T-helper 1 cell (primary cell): ENCODE measurements around the gene UVSSA.

Experiments used
- DNase-seq, 5 donors: peaks; one replicate each; pipeline ENCODE4 v3.0.0-alpha.2; 2012 to 2020
- total RNA-seq, 4 donors: gene quantifications; one replicate each; lab custom pipeline; 2026; lab: John Stamatoyannopoulos, UW

Gene UVSSA, protein sequence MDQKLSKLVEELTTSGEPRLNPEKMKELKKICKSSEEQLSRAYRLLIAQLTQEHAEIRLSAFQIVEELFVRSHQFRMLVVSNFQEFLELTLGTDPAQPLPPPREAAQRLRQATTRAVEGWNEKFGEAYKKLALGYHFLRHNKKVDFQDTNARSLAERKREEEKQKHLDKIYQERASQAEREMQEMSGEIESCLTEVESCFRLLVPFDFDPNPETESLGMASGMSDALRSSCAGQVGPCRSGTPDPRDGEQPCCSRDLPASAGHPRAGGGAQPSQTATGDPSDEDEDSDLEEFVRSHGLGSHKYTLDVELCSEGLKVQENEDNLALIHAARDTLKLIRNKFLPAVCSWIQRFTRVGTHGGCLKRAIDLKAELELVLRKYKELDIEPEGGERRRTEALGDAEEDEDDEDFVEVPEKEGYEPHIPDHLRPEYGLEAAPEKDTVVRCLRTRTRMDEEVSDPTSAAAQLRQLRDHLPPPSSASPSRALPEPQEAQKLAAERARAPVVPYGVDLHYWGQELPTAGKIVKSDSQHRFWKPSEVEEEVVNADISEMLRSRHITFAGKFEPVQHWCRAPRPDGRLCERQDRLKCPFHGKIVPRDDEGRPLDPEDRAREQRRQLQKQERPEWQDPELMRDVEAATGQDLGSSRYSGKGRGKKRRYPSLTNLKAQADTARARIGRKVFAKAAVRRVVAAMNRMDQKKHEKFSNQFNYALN
- total RNA-seq = 57.1 to 92.1 (median 78.6) reads per million in 4 donors

DNA sequence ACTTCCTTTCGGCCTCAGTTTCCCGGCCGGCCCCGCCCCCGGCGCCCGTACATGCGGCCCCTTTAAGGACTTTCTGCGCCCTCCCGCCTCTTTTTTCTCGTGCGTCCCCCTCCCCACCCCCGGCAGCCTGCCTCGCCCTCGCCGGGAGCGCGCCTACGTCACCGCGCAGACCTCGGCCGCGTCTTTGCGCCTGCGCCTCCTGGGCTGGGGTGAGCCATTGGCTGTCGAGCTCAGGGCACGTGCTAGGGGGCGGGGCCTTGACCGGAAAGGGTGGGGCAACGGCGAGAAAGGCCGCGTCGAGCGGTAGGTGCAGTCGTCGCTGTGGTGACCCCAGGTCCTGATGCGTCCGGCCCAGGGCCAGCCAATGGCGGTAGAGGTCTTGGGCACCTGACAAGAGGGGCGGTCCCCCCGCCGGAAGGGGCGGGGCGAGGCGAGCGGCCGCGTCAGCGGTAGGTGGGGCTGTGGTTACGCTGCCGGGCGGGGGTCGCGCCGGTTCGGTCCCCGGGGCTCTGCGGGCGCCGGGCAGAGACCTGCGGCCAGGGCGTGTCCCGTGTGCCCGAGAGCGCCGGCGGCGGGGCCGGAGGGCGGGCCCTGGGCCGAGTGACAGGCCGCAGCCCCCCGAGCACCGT lies at the start of gene UVSSA:
TSS of gene UVSSA (plus strand) at position 428 of the 629 bp plus-strand sequence. CDS start 884 bp downstream, outside the sequence.
- peak; percentile 100 for DNase-seq

DNA sequence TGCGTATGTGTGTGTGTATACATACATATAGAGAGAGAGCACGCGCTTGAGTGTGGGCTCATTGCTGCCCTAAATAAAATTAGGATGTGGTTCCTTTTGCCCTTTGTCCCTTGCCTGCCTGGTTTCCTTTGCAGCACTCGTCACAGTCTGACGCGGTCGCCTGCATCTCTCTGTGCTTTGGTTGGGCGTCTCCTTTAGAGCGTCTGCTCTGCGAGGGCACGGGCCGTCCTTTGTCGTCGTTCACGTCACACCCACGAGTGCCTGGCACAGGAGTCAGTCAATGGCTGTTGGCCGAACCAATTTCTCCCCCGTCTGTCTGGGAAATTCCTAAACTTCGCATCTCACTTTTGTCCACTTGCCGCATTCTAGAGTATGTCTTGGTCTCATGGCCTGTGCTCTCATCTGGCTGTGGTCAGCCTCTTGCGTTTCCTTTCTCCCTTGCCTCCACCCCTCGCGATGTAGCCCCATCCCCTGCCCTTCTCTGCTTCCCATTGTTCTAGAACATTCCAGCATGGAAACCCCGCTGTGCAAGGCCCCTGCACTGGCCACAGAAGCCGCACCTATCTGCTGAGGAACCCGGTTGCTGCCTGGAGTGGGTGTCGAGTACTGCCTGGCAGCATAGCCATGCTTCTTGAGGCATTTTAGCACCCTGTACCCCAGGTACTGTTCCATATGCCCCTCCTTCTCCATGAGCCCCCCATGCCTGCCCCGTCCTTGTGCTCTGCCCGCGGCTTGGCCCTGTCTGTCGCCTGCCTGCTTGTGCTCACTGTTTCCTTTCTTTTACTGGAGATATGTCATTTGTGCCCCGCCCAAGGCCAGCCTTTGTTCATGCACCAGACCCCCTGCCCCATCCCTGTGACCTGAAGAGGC lies 49.3 kb upstream of the UVSSA start:
- DNase-seq = no peak

DNA sequence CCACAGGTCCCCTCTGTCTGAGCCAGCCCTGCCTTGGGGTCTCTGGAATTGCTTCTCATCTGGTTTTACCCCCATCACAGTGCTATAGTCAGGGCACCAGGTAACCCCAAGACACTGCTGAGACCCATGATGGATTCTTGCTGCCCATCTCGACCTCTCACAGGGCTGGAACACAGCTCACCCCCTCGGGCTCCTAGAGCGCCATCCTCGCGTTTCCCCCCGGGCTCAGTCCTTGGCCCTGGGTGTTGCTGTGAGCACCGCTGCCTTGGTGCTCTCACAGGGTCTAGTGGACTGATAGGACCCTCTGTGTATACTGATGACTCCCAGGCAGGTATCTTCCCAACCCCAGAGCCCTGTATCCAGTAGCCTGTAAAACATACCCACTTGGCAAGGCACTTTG lies 48.5 kb upstream of the UVSSA start:
- DNase-seq = no peak

DNA sequence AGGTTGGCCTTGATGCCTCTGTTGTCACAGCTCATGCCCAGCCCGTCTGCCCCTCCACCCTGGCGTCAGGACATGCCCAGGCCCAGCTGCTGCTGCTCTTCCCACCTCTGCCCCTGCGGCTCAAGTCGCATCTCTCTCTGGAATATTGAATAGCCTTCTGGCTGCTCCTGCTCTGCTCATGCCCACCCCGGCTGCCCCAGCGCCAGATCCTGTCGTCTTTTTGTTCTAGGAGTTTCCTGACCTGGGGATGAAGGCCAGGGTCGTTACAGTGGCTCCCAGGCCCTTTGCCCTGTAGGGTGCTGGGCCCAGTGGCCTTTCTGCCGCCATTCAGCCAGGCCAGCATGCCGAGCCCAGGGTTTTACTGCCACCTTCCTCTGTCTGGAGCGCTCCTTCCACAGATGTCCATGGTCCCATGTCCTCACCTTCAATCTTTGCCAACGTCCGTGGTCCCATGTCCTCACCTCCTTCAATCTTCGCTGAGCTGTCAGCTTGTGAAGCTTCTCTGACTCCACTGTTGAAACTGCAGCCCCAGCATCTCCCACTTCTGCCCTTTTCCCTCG lies 47.6 kb upstream of the UVSSA start:
- no peak for DNase-seq

DNA sequence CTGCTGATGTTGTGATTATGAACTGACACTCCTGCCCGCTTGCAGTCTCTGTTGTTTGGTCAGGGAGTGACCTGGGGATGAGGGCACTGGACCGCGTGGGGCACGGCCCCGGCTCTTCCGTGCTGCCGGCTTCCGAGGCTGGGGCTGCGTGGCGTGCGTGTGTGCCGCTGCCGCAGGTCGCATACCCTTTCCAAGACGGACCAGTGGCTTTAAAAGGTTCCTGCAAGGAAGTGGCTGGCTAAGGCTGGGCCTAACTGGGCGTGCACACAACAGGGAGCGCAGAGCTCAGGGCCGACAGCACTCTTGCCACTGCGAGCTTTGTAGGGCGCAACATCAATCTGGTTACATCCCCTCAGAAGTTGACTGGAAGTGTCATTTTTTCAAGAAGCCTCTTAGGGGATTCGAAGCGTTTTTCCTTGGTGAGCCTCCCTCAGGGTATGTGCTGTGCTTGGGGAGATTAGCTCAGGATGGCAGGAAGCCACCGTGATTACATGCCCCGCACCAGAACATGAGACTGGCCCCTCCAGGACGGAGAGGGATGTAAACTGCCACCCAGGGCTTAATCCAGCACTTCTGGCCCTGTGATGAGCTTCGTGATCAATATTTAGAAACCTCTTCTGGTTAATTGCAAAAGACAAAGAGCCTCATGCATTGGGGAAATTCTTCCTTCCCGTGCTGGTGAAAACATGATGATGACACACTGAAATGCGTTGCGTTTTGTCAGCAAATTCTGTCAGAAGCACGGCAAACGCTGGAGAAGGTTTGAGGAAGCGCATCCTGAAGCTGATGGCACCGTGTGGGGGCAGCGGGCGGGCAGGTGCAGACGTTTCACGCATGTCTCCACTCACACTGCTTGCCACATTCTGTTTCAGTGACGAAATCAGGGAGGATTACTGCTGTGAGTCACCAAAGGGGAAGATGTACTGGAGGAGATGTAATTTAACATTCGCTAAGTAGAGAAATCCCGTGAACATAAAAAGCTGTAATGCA lies 46.2 kb upstream of the UVSSA start:
- DNase-seq = peak in 2 of 5 donors; percentile 17 to 69

DNA sequence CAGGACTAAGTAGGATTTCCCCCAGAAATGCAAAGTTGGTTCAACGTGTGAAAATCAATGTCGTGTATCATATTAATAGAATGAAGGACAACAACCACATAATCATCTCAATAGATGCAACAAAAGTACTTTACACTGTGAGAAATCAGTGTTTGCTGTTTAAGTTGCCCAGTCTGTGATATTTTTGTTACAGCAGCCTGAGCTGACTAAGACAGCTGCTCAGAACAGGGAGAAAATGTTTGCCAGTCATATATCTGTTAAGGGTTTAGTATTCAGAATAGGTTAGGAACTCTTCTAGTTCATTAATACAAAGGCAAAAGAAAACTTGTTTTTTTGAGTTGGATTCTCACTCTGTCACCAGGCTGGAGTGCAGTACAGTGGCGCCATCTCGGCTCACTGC lies 44.8 kb upstream of the UVSSA start:
- DNase-seq = no peak

DNA sequence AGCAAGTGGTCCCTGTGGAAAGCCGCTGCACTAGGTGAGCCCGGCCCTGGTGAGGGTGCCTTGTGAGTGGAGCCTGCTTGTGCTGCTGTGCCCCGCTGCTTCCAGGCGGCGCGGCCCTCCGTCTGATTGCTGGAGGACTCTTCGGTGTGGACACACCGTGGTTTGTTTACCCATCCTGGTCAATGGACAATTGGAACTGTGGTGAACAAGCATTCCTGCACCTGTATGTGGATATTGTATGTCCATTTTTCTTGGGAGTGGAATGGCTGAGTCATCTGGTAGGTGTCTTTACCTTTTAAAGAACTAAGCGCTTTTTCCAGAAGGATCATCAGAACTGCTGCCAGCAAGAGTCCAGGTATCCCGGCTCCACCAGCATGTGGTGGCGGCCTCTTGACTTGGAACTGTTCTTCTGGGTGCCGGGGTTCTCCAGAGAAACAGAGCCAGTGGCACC lies 41.7 kb upstream of the UVSSA start:
- no peak for DNase-seq

DNA sequence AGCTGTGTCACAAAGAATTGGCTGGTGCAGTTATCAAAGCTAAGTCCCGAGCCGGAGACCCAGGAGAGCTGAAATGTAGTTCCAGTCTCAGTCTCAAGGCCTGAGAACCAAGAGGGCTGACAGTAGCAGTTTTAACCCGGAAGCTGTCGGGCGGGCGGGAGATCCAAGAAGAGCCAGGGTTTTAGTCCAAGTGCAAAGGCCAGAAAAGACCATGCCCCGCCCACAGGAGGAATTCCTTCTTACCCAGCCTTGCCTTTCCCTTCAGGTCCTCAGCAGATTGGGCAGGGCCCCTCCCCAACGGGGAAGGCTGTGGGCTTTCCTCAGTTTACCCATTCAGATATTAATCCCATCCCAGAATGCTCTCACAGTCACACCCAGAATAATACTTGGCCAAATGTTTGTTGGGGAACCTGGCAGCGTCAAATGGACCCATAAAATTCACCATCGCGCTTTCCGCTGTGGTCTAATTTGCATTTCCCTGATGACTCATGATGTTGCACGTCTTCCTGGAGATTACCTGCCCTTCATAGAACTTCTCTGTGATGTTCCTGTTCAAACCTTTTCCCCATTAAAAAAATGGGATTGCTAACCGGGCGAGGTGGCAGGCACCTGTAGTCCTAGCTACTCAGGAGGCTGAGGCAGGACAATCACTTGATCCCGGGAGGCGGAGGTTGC lies 41.1 kb upstream of the UVSSA start:
- peak in 1 of 5 donors; percentile 70 for DNase-seq

DNA sequence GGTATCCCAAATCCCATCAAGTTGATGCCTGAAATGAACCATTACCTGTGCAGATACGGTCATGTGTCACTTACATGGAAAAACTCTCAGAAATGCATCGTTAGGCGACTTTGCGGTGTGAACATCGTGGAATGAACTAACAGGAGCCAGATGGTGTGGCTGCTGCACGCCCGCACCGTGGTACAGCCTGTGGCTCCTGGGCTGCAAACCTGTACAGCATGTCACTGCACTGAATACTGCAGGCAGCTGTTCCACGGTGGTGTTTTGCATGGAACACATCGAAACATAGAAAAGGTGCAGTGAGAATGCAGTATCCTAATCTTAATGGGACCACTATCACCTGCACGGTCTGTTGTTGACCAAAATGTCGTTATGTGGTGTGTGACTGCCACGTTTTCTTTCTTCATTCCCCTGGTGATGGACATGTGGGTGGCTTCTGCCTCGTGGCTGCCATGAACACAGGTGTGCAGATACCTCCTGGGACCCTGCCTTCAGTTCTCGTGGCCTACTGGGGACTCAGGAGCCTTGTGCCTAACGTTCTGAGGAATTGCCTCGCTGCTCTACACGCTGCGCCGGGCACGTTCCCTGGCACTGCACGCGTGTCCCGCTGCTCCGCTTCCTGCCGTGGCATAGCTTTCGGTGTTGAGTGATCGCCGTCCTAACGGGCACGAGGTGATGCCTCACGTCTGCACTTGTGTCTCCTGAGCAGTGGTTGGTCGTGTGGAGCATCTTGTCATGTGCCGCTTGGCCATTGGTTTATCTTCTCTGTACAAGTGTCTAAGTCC lies 38.9 kb upstream of the UVSSA start:
- no peak for DNase-seq

DNA sequence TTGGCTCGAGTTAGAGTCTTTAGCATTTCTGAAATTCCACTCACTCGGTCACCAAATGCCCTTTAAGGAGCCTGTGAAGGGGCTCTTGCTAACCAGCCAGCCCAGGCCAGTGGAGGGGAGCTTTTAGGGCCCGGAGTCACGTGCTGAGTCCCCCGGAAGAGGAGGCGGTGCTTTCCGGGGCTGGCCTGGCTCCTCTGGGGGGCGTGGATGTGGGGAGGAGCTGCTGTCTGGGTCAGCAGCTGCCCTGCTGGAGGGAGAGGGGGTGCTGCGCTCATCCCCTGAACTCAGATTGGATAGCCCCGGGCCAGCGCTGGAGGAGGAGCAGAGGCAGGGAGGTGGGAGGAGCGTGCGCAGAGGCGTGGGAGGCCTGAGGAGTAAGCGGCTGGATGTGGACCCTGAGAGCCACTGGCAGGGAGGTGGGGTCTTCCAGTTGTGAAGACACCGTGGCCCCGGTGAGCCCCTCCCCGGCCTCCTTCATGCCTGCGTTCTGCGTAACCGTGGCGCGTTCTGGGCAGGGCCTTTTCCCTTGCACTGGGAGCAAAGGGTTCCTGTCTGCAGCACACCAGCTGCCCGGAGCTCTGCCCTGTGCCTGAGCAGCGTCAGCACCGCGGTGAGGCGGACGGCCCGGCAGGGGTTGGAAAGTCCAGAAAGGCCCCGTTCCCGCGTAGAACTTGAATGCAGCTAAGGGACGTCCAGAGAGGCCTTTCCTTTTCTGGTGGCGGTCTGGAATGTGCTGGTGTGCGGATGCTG lies 37.6 kb upstream of the UVSSA start:
- DNase-seq = peak; percentile 32 to 69 (median 42)

DNA sequence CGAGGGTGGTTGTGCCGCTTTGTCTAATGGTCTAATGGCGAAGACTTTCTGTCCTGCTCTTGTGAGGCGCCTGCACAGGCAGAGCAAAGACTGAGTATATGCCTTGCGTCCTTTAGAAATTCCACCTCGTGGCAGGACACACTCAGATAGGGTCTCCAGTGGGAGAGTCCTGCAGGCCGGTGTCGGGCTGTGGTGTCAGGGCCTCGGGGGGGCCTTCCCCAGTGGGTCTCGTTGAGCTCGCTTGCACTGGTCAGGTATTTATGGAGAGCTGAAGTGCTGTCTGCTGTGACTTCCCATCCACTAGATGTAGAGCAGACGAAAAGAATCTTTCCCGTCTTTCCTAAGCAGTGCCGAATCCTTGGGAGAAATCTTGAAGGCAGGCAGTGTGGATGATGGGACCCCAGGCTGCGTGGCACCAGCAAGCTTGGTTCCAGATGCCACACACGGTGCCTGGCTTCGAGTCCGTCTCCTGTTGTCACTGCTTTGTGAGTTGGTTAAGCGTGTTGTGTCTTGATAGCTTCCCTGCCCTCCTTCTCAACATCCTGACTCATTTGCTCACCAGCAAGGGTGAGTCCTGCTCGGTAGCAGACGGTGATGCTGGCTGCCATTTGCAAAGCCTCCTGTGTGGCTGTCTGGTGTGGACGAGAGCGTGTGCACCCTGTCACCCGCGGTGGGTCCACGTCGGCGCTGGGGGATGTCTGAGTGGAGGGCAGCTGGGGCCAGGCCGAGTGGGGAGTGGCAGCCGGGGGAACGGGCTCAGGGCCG lies 36.8 kb upstream of the UVSSA start:
- DNase-seq = no peak

DNA sequence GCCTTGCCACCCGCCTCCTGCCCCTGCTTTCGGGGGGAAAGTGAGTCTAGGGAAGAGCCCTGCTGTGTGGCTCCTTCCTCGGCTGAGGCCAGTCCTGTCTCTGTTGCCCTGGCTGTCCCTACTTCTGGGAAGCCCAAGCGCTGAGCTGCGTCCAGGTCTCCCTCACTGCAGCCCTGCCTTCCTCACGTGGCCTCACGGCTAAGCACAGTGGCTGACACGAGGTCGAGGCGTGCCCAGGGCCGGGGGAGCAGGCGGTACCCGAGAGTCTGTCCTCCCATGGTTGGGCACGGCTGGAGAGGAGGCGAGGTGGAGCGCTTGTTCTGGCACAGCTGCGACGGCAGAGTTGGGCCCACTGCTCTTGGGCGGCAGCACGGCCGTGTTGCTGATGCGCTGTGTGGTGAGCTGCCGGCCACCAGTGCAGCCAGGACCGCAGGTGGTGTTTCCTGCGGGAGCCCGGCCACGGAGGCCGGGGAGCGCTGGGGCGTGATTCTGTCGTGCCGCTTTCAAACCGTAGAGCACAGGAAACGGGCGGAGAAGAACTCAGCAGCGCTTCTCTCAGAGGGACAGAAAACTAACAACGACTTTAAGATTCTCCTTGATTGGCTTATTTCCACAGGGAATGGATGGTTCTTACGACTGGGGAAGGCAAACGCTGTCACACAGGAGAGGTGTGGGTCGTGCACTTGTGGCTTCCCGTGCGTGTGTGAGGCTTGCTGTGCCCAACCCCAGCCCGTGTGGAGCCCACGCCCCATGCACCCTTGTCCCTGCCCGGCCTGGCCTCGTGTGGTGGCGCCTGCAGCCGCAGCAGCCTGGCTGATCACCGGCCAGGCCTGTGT lies 36.0 kb upstream of the UVSSA start:
- DNase-seq = peak in 1 of 5 donors; percentile 25

DNA sequence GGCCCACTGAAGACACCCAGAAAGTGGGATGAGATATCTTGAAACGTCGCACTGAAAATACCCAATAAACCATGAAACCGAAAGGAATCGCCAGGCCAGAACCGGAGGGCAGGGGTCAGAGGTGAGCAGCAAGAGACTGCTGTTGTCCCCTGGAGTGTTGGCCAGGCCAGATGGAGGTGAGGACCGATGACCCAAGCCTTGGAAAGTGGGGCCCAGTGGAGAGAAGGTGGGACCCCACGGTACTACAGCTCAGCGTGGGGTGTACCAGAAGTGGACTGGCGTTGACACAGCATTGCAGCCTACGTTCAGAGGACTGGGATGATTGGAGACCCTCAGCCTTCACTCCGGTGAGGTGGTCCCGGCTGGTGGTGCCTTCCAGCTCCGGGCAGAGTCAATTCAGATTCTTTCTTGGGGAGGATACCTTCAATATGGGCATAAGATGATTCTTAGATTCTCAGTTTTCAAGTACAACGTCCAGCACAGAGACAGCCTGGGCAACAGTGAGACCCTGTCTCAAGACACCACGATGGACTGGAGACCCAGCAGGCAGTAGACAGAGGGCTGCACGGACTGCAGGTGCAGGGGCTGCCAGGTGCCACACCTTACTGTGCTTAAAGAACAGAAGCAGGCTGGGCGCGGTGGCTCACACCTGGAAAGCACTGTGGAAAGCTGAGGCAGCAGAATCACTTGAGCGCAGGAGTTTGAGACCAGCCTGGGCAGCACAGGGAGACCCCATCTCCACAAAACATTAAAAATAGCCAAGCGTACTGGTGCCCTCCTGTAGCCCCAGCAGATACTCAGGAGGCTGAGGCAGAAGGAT lies 34.0 kb upstream of the UVSSA start:
- no peak for DNase-seq

DNA sequence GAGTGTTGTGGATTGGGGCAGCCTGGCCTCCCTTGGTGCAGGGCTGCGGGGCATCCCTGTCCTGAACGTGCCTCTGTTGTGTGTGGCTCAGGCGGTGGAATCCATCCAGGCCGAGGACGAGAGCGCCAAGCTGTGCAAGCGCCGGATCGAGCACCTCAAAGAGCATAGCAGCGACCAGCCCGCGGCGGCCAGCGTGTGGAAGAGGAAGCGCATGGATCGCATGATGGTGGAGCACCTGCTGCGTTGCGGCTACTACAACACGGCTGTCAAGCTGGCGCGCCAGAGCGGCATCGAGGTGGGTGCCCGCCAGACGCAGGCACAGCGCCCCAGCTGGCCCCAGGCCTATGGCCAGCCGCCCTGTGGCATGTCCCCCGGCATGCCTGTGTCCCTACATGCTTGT lies 31.7 kb upstream of the UVSSA start:
- no peak for DNase-seq

DNA sequence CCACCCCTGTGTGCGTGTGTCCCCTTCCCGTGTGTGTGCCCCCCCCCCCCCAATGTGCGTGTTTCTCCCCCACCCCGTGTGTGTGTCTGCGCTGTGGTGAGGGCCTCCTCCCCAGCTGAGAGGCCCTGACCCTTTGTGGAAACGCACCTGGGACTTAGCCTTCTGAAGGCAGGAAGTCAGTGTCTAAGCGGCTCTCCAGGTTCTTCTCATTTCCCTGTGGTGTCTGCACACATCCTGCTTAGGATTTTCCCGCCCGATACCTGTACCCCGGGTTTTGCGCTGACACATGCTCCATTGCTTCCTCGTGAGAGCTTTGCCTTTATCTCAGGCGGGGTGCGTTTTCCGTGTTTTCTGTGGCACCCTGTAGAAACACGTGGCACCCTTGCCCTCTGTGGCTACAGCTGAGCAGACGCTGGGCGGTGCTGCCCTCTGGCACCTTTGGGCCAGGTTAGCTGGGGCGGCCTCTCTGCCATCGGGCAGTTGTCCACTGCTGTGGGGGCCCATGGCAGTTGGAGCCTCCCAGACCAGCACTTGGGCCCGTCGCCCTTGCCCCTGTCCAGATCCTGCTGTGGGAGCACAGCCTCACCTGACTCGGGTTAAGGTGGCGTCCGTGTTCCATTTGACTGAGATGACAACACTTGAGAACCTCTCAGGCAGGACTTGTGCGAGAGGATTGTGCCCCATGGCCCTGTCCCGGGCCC lies 31.0 kb upstream of the UVSSA start:
- DNase-seq = no peak
